Nephron progenitor cell (in vitro differentiated cells): ENCODE results near the gene FFAR2.

Experiments
- DNase-seq: peaks from one replicate; pipeline ENCODE4 v3.0.0; 2021
- H3K27ac Mint-ChIP-seq: 2 replicates; pipeline ENCODE4 v1.8.0; 2021; ENCODE audit warnings: mild to moderate bottlenecking, moderate library complexity, mixed read lengths
- H3K27me3 Mint-ChIP-seq: 2 replicates; pipeline ENCODE4 v1.8.0; 2021; ENCODE audit warnings: mild to moderate bottlenecking, low read depth, mixed read lengths; ENCODE audit not compliant: poor library complexity
- H3K36me3 Mint-ChIP-seq: 2 replicates; pipeline ENCODE4 v1.8.0; 2021; ENCODE audit warnings: low read depth, mixed read lengths
- H3K4me1 Mint-ChIP-seq: 2 replicates; pipeline ENCODE4 v1.8.0; 2021; ENCODE audit warnings: mixed read lengths
- H3K4me3 Mint-ChIP-seq: 2 replicates; pipeline ENCODE4 v1.8.0; 2021; ENCODE audit warnings: mild to moderate bottlenecking, moderate library complexity, mixed read lengths
- H3K9me3 Mint-ChIP-seq: 2 replicates; pipeline ENCODE4 v1.8.0; 2021; ENCODE audit warnings: mild to moderate bottlenecking, moderate library complexity, mixed read lengths
- CTCF ChIP-seq: fragments of 200-600 bp; sonication (generic); IDR thresholded peaks from 2 replicates; pipeline ENCODE4 v1.5.0; 2021; ENCODE audit warnings: antibody characterized with exemption

The FFAR2 gene

DNA sequence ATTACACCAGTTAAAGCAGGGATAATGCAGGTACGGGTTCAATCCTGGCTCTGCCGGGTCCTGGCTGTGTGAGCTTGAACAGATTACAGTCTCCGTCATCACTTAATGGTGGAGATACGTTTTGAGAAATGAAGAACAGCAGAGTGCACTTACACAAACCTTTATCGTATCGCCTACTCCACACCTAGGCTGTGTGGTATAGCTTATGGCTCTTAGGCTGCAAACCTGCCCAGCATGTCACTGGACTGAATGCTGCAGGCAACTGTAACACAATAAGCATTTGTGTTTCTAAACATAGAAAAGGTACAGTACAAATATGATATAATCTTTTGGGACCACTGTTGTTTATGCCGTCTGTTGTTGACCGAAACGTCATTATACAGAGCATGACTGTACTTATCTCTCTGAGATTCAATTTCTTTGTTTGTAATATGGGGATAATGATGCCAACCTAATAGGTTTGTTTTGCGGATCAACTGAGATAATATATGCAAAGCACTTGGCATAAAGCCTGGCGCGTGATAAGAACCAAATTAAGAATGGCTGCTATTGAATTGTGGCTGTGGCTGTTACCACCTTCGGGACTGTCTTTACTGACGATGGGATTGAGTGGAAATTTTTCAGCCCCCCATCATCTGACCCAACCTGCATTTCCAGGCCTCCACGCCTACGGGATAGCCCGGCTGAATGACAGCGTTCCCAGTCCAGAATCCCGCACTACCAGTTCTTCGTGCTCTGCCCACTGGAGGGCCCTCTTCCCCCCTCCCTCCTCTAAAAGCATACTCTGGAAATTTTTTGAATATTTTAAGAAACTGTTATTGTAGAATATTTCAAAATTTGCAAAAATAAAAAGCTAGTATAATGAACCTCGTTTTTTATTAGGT is 31.0 kb downstream of the FFAR2 start:
- no peak for DNase-seq
- Mint-ChIP-seq H3K4me3 (no peak overlapping the region), H3K27me3 (peaks cover 42% of the 10 kb centered on the region), H3K27ac (no peak overlapping the region), H3K9me3 (no peaks in the 10 kb centered on the region), H3K4me1 (no peaks in the 10 kb centered on the region), H3K36me3 (no peaks in the 10 kb centered on the region)
- no peak for TF ChIP-seq CTCF

DNA sequence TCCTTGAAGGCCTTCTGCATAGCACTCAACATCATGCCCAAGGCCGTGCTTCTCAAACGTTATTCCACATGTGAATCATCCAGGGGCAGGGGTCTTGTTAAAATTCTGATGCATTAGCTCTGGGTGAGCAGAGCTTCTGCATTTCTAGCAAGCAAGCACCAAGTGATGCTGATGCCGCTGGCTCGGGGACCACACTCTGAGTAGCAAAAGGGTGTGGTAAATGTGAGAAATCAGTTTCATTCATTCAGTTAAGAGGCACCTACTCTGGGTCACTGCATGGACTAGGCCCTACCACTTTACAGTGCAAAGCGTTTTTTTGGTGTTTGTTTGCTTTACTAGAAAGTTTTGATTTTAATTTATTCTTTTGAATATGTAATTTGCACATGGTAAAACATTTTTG is 35.0 kb downstream of the FFAR2 start:
- TF ChIP-seq CTCF: no peak
- H3K36me3 Mint-ChIP-seq: no peaks in the 10 kb centered on the region
- no peaks in the 10 kb centered on the region for H3K4me1 Mint-ChIP-seq
- no peak for DNase-seq
- H3K4me3 Mint-ChIP-seq: no peak overlapping the region
- no peak overlapping the region for H3K27ac Mint-ChIP-seq
- H3K9me3 Mint-ChIP-seq: no peaks in the 10 kb centered on the region
- peaks cover 52% of the 10 kb centered on the region for H3K27me3 Mint-ChIP-seq

DNA sequence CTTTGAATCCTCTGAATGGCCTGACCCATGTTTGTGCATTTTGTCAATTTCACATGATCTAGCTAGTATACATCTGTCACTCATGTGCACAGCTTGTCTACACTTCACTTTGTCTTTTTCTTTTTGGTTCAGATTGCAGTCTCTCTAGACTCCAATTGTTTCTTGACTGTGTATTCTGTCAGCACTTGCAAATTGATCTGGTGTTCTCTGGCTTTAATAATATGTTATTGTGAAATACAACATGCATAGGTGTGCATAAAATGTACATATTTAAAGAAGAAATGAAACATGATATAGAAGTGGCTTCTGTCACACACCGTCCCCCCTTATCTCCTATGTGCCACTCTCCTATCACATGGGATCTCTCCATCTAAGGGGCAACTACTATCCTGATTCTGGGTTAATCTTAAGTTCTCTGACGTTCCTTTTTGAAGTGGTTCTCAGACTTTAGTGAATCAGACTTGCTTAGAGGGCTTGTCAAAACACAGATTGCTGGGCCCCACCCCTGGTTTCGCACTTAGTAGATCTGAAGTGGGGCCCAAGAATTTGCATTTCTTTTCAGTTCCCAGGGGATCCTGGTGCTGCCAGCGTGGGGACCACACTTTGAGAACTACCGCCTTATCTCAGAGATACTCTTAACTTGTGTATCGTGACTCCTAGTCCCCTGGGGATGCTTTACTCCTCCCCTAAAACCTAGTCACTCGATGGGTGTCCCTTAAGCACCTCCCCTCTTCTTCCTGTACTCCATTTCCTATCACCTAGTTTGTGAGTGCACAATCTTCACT is 36.4 kb downstream of the FFAR2 start:
- Mint-ChIP-seq H3K9me3 (no peaks in the 10 kb centered on the region), H3K4me1 (peaks cover 5% of the 10 kb centered on the region), H3K4me3 (no peak overlapping the region), H3K27ac (no peak overlapping the region), H3K27me3 (peaks cover 54% of the 10 kb centered on the region), H3K36me3 (no peaks in the 10 kb centered on the region)
- no peak for DNase-seq
- no peak for TF ChIP-seq CTCF

GRCh38 chr19:35486268-35486708 is 38.2 kb downstream of the FFAR2 start:
- Mint-ChIP-seq H3K9me3 (no peaks in the 10 kb centered on the region), H3K27me3 (peaks cover 60% of the 10 kb centered on the region), H3K4me3 (no peak overlapping the region), H3K27ac (no peak overlapping the region), H3K4me1 (peaks cover 5% of the 10 kb centered on the region), H3K36me3 (no peaks in the 10 kb centered on the region)
- DNase-seq: no peak
- TF ChIP-seq CTCF: no peak

- no peak for DNase-seq
- Mint-ChIP-seq H3K4me1 (peaks cover 5% of the 10 kb centered on the region), H3K27ac (no peak overlapping the region), H3K4me3 (no peak overlapping the region), H3K27me3 (peaks cover 70% of the 10 kb centered on the region), H3K9me3 (no peaks in the 10 kb centered on the region), H3K36me3 (no peaks in the 10 kb centered on the region)
- no peak for TF ChIP-seq CTCF
Observed at GRCh38 chr19:35487656-35488182, 39.7 kb downstream of the FFAR2 start.
